ENCODE measurements around the gene TMEM269.

TMEM269 gene

DNA sequence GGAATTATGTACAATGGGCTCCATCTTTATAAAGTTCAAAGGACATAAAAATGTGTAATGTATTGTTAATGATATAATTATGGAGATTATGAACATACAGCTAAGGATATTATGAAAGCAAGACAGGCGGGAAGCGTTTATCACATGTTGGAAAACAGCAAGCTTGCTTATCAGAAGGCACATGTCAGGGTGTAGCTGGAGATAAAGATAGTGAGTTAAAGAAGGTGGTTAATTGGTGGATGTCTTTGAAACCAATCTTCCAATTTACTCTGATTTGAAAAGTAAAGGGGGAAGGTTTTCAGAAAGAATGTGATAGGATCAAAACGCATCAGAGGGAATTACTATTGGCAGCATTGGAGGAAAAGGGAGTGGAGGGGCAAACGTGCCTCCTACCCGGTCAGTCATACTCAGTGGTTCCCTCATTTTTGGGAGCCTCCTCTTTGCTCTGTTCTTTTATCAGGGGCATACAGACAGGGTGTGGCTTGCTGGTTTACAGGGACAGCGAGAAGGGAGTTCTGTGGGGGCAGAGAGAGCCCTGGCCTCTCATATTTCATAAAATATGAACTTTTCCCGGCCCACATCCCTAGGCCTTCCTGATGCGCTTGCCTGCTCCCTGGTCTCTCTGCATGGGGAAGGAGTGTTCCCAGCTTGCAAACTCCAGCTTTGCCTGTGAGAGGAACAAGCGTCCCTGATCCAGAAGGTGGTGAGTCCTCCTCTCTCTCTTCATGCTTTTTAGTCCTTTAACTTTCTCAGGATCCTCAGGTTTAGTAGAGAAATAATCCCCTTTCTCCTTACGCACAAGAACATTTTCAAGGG is 40.5 kb downstream of the TMEM269 start:
- no peak for FAIRE-seq

DNA sequence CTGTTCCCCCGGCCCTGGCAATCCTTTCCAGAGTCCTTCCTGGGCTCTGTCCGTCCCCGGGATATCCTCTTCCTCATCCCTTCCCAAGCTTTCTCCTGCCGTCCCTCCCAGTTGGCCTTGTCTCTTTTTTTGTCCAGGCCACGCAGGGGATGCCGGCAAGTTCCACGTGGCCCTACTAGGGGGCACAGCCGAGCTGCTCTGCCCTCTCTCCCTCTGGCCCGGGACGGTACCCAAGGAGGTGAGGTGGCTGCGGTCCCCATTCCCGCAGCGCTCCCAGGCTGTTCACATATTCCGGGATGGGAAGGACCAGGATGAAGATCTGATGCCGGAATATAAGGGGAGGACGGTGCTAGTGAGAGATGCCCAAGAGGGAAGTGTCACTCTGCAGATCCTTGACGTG is 45.8 kb downstream of the TMEM269 start:
- no peak for FAIRE-seq

DNA sequence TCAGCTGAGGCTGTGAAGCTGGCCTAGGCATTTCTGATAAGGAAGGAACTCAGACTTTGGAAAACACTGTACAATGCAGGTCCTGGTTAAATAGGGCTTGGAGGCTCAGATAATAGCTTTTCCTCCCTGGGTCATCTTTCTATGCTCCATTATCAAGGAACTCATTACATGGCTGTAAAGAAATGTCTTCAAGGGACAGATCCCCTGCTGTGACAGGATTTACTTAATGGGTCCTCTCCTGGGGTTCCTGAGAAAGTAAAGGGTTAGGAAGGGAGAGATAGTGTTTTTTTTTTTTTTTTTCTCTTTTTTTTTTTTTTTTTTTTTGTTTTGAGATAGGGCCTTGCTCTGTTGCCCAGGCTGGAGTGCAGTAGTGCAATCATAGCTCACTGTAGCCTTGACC is 46.5 kb downstream of the TMEM269 start:
- FAIRE-seq, result no peak

DNA sequence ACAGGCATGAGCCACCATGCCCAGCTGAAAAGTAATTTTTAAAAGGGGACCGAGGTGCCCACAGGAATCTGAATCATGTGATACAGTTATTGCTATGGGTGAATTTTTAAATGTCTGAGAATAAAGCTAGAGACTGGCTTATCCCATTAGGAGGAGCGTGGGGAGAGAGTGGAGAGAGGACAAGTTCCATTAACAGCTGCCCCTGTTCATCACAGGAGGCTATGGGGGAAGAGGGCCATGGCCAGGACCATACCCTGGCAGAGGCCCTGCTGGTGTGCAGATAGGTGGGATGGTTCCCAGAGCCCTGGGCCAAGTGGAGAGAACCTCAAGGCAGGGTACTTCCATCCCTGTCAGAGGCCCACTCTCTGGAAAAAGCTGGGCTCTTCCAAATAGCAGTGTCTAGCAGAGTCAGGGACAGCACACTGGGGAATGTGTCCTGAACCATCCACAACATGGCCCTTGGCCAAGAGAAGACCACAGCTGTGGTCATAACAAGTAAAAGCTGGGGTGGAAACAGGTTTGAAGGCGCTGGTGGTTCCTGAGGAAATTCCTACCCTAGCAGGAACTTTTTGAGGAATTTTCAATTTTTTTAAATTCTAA is 48.0 kb downstream of the TMEM269 start:
- no peak for FAIRE-seq

DNA sequence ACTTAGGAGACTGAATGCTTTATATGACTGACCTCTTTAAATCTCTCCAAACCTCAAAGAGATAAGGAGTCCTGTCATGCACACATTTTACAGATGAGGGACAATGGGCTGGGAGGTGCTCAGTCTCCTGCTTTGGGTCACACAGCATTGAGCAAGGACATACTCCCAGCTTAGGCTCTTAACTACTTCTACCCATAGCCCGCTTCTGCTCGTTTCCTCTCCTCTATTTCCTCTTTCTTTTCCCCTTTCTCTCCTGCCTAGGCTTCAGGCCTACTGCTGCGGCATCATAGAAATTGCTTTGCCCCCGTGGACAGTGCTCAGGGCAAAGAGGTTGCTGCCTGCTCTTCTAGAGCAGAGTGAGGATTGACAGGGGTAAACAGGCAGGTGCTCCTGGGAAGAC is 49.2 kb downstream of the TMEM269 start:
- FAIRE-seq, result no peak

DNA sequence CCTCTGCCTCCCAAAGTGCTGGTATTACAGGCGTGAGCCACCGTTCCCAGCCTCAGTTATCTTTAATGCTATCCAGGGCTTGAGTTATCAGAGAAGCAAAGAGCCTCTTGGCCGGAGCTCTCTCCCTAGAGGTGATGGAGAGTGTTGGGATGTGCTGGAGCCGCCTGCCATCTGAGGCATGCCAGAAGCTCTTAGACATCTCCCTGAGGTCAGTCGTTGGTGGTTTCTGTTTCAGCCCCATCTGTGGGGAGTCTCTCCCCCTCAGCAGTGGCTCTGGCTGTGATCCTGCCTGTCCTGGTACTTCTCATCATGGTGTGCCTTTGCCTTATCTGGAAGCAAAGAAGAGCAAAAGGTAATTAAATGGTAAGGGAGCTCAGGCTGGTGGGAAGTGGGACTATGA is 50.0 kb downstream of the TMEM269 start:
- no peak for FAIRE-seq

DNA sequence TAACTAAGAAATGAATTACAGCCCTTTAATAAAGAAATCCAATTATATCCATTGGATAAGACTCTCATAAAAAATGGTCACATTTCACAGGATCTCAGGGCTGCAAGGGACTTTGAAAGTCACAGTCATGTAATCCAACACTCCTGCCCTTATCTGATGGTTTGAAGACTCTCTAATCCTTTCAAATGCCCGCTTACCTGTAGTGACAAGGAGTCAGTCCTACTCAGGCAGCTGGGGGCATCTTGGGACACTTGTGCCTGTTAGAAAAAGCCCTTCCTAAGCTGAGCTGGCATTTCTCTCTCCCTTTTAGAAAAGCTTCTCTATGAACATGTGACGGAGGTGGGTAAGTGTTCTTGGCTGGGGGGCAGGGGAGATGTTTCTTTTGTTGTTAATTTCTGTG is 50.6 kb downstream of the TMEM269 start:
- FAIRE-seq, result no peak

DNA sequence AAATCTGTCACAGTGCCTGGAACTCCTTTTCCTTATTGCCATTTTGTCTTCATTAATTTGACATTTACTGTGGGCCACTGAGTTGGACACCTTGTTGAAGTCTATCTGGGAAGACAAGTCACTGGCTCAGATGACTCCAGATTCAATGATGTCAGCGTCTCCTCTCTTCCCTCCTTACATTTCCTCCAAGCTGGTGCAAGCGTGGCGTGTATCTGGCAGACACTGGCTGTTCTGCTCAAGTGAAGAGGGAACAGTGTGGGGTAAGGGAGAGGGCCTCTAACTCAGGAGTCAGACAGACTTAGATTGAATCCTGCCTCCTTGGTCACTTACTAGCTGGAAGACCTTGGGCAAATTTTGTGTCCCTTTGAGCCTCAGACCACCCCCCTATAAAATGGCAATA is 52.9 kb downstream of the TMEM269 start:
- FAIRE-seq, result no peak

DNA sequence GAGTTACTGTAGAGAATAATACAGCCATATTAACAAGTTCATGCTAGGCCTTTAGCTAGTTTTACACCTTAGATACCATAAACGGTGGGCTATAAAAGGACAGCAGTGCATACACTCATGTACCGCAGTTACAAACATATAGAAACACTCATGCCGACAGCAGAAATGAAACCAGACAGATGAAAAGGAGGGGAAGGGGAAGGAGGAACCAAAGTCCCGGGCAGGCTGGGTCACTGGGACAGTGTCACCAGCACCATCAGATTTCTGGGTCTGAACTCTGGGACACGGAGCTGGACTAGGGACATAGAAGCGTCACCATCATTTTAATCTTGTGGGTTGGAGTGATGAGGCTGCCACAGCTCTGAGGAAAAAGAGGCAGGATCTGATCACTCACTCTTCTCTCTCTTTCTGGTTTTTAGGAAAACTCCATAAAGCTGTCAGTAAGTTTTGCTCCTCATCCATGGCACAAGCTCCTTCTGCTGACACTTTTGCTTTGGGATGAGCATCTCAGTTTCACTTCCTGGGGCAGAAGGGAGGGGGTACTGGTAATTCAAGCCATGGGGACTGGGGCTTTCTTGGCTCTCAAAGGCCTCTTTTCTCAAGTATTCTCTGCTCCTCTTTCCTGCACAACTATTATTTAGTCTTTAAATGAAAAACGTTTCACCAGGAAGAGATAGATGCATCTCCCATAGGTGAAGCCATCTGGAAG is 53.8 kb downstream of the TMEM269 start:
- no peak for FAIRE-seq

DNA sequence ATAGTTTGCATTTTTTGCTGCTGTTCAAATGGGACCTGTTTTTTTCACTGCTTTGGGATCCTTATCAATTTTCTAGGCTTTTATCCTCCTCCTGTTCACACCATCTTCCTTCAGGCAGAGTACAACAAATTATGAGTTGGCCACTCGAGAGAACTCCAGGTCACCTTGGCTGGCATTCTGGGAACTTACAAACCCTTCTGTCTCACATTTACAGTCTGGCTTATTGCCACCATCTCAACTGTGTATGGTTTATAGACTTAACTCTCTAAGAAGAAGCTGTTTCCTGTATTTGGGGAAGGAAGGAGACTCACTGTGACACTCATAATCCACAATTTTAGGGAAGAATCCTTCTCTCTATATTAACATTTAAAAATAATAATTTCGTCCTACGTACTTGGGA is 56.2 kb downstream of the TMEM269 start:
- FAIRE-seq, result no peak

DNA sequence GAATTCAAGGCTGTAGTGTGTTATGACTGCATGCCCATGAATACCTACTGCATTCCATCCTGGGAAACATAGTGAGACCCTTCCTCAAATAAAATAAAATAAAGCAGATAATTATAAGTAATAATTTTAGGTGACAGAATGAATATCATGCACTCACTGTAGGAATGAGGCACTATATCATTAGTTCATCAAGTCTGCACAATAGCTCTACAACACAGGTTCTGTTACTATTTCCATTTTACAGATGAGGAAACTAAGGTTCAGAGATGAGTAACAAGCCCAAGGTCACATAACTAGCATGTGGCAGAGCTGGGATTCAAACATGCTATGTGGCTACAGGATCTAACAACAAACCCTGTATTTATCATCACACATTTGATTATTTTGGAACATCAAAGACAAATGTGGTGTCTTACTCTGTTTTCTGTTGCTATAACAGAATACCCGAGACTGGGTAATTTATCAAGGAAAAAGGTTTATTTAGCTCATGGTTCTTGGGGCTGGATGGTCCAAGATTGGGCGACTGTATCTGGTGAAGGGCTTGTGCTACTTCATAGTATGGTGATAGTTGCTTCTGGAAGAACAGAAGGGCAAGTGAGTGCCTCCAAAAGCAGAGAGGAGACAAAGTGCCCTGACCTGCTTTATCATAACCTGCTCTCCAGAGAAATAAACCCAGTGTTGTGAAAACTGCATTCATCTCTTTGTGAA is 56.8 kb downstream of the TMEM269 start:
- FAIRE-seq, result no peak

DNA sequence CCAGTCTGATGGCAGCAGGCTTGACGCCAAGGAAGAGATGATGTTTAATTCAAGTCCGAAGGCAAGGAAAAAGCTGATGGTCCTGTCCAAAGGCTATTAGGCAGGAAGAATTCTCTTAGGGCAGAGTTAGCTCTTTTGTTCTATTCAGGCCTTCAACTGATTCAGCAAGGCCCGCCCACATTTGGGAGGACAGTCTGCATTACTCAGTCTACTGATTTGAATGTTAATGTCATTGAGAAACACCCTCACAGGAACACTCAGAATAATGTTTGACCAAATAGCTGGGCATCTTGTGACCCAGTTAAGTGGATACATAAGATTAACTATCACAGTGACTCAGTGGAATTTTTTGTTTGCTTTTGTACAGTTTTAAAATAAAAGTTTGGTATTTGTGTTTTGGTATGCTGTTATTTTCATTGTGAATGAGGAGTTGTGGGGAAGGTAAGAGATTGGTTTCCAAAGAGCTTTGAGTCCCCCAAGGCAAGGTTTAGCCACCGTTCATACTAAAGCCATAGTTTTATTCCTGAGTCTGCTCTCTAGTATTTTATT is 59.9 kb downstream of the TMEM269 start:
- FAIRE-seq, result no peak

DNA sequence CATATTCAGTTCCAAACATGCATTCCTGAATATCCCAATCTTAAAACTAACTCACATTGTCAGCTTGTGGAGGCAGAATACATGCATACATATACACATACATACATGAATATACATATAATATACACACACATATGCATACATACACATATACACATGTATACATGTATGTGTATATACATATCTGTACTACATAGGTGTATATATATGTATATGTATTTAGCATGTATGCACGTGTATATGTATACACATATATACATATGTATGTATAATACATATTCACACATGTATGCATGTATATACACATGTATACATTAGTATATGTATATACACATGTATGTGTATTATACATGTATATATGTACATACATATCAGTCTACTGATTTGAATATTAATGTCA is 60.4 kb downstream of the TMEM269 start:
- FAIRE-seq, result no peak

DNA sequence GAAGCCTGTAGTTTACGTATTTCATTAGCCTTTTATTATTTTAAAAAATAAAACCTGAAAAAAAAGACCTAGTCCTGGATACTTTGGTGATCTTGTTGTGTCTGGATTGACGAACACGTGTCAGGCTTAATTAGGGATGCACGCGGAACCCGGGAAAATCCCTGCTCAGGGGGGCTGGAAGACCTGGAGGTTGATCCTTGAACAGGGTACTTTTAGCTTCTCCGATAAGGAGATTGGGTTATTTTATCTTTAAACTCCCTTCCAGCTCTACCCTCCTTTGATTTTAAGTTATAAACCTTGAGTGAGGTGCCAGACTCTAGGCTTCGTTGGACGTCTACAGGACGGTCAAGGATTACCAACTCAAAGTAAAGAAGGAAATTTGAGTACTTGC is 61.1 kb downstream of the TMEM269 start:
- FAIRE-seq, result no peak

DNA sequence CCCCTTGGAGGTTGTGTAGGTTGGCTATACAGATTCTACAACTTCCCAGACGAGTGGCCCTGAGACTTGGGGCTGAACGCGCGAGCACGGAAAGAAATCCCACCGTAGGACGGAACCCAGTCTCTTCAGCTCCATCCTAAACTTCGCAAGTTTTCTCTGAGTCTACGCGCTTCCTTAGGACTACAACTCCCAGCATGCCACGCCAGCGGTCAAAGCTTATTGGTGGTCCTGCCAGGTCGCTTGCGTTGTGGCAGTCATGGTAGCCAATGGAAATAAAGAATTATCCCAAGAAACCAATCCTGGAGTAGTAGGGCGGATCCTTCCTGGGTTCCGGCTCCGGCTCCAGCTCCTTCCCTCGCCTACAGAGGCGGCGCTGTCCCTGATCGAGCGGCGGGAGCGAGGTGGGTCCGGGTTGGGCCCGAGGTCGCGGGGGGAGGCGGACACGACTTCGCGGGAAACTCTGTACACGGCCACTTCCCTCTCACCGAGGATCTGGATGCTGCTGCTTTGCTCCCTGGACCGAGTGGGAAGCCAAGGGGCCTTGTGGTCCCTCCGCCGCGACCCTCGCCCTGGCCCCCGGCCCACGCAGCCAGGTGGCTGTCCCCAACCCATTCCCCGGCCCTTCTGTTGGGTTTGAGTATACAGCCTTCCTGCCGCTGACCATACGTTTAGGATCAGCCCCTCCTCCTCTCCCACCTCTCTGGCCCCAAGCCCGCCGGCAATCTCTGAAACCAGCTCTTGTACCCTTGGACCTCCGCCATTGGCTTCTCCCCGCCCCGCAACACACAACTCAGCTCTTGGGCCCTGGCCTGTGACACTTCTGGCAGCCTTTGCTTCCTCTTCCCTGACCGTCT is 61.7 kb downstream of the TMEM269 start, which contains the start of gene ZNF691:
Gene ZNF691, plus strand, starts transcription at position 357 of the 854 bp plus-strand sequence. CDS start 3,046 bp downstream, outside the sequence.
- FAIRE-seq, result peak; percentile 21

DNA sequence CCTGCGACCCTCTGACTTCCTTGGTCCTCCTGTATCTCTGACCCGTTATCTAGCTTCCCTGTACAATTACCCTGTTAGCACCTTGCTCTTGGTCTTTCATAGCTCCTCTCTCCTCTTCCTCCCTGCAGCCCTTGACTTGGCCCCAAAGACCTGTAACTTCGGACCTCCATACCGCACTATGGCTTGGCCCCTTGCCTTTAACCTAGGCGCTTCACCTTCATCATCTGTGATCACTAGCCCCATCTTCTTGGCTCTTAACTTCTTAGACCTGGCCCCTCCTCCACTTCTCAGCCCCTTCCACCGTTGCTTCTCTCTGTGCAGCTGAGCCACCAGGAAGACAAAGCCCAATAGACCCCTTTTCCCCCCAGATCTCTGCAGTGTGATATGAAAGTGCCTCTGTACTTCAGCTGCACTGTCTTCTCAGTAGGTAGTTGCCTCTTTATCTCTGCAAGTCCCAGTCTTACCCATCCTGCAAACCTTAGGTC is 62.4 kb downstream of the TMEM269 start:
- FAIRE-seq, result no peak

DNA sequence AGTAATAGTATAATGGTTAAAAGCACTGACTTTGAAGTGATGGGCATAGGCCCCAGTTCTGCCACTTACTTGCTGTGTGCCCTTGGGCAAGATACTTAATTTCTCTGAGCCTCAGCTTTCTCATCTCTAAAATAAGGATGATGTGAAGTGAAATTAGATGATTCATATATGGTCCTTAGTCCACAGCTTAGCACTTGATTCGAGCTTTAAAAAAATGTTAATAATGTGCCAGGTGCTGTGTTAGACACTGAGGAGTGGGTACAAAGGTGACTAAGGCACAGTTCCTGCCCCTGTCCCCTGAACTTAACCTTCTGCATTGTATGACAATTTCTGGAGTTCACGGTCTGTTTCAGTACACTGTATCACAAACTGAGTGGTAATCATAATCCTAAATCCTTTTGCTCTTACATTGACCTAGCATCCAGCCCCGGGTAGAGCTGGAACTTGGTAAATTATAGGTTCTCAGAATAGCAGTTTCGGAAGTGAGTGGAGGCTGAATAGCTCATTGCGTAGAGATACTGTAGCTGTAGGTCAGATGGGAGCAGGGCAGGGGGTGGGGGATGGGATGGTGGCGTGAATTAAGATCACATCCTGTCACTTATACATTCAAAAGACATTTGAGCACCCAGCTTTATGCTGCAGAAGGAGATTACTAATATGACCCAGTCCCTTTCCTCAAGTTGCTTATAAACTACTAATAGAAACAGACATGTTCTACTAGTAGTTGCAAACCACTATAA is 63.1 kb downstream of the TMEM269 start:
- FAIRE-seq, result no peak

DNA sequence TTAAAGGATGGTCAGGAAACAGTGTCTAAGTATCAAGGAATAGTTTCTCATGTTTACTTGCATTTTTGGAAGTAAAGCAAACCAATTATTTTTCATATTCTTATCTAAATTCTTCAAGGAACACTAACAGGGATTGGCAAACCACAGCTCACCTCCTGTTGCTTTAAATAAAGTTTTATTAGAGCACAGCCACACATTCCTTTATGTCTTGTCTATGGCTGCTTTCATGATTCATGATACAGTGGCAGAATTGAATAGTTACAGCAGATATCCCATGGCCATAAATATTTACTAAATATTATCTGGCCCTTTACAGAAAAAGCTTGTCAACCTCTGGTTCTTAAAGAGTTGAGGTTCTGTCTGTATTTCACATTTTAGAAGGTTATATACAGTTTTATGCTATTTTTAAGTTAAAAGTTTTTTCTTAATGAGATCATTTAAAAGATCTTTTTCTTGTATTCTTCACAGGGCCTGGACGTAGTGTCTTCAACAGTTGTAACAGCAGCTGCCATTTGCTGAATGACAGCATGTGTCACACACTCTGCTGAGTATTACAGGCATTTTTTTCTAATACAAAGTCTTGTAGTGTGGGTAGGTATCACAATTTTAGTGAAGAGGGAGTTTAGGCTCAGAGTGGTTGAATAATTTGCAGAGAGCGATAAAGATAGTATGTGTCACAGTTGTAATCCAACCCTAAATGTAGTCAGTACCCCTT is 64.2 kb downstream of the TMEM269 start:
- no peak for FAIRE-seq

DNA sequence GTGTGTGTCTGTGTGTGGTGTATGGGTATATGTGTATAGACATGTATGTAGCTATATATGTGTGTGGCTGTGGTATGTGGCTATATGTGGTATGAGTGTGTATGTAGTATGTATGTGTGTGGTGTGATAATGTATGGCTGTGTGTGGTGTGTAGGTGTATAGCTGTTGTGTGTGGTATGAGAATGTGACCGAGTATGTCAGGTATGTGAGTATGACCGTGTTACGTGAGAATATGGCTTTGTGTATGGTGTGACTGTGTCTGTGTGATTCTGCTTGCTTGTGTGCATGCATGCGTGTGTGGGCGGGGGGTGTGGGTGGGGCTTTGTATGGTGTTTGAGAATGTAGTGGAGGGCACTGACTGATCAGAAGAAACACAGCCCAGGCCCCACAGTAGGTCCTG is 65.2 kb downstream of the TMEM269 start:
- no peak for FAIRE-seq
